HG02642 (cell line): ENCODE results near the gene IKZF3.
"Not testable (repeated sequence)": the region's sequence is repeated elsewhere in the genome, so short reads cannot be mapped to it uniquely, and the experiment has no call there.

ENCODE experiments used
- ATAC-seq: cut with Tn5 transposase; IDR thresholded peaks from one replicate; pipeline ENCODE4 v1.9.1; 2021; ENCODE audit warnings: mild to moderate bottlenecking; ENCODE audit not compliant: unreplicated experiment, poor library complexity

Gene IKZF3

GRCh38 chr17:39757931-39758873 is 105.9 kb downstream of the IKZF3 start:
- ATAC-seq: no peak

- no peak for ATAC-seq
These were observed 106.9 kb downstream of the IKZF3 start for GRCh38 chr17:39757176-39757662.

GRCh38 chr17:39756380-39757079 is 107.6 kb downstream of the IKZF3 start:
- no peak for ATAC-seq

GRCh38 chr17:39755554-39756379 is 108.3 kb downstream of the IKZF3 start:
- ATAC-seq: no peak

- ATAC-seq: no peak
These were observed 109.1 kb downstream of the IKZF3 start for GRCh38 chr17:39754958-39755553.

GRCh38 chr17:39754161-39754957 is 109.8 kb downstream of the IKZF3 start:
- peak; percentile 63 for ATAC-seq

GRCh38 chr17:39753514-39754160 is 110.5 kb downstream of the IKZF3 start:
- ATAC-seq: peak; percentile 27

GRCh38 chr17:39752241-39752881 is 111.8 kb downstream of the IKZF3 start:
- no peak for ATAC-seq

- ATAC-seq: no peak
These were observed 112.5 kb downstream of the IKZF3 start for GRCh38 chr17:39751637-39752036.

- no peak for ATAC-seq
These were observed 113.0 kb downstream of the IKZF3 start for GRCh38 chr17:39751016-39751543.

- no peak for ATAC-seq
These were observed 113.7 kb downstream of the IKZF3 start for GRCh38 chr17:39750131-39751015.

GRCh38 chr17:39748444-39749034 is 115.6 kb downstream of the IKZF3 start:
- ATAC-seq: not testable (repeated sequence)

- ATAC-seq: no peak
These were observed 116.4 kb downstream of the IKZF3 start for GRCh38 chr17:39747745-39748144.

GRCh38 chr17:39746145-39746461 is 118.0 kb downstream of the IKZF3 start:
- ATAC-seq: no peak

GRCh38 chr17:39745335-39746144 is 118.6 kb downstream of the IKZF3 start:
- ATAC-seq: no peak

- no peak for ATAC-seq
These were observed 119.3 kb downstream of the IKZF3 start for GRCh38 chr17:39744836-39745215.
